ENCODE results near the gene OSGIN1.

The OSGIN1 gene

DNA sequence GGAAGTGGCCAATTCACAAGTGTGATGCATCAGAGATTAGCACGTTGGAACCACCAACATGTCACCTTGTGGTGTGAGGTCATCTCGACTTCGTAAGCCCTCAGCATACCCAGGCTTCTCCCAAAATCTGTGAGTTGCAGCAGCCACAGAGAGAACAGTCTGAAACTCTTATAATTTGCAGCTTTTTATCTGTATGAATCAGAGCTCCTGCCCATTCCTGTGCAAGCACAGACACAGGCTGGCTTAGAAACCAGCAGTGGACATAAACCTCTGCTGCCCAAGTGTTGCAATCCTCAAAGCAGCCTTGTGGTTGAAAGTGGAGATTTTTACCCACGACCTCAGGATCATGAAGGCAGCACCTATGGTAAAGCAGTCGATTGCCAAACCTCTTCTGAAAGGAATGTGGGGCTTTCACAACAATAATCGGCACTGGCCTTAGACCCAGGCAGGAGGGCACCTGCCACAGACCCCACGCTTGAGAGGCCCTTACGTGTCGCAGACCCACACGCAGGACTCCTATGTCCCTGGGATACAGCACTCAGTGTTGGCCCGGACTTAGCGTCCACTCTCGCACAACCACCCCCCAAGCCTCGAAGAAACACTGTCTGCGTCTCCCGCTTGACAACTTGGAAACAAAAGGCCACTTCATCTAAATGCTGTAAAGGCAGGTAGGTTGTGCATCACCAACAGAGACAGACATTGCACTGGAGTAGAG lies 24.5 kb upstream of the OSGIN1 start:
- Histone ChIP-seq H3K27me3 (ENCODE audit: low read depth, low read length) (0 out of 2 replicates have a peak, but pooled peaks cover 3% of the 10 kb centered on the region), H3K9ac (ENCODE audit: low read length) (no peak overlapping the region), H3K4me2 (ENCODE audit: low read length) (no peak overlapping the region), H3K4me1 (ENCODE audit: low read length) (no peaks in the 10 kb centered on the region), H3K36me3 (replicated peaks; ENCODE audit: low read depth, low read length) (no peaks in the 10 kb centered on the region), H2AFZ (ENCODE audit: low read depth, low read length) (no peak overlapping the region), H3K79me2 (ENCODE audit: low read length) (no peaks in the 10 kb centered on the region), H4K20me1 (ENCODE audit: insufficient read depth, low read length) (no peaks in the 10 kb centered on the region), H3K9me3 (ENCODE audit: insufficient read depth, low read length) (no peaks in the 10 kb centered on the region), H3K27ac (ENCODE audit: low read length) (no peak overlapping the region), H3K4me3 (ENCODE audit: low read length) (no peak overlapping the region)
- TF ChIP-seq, protein P1, sequence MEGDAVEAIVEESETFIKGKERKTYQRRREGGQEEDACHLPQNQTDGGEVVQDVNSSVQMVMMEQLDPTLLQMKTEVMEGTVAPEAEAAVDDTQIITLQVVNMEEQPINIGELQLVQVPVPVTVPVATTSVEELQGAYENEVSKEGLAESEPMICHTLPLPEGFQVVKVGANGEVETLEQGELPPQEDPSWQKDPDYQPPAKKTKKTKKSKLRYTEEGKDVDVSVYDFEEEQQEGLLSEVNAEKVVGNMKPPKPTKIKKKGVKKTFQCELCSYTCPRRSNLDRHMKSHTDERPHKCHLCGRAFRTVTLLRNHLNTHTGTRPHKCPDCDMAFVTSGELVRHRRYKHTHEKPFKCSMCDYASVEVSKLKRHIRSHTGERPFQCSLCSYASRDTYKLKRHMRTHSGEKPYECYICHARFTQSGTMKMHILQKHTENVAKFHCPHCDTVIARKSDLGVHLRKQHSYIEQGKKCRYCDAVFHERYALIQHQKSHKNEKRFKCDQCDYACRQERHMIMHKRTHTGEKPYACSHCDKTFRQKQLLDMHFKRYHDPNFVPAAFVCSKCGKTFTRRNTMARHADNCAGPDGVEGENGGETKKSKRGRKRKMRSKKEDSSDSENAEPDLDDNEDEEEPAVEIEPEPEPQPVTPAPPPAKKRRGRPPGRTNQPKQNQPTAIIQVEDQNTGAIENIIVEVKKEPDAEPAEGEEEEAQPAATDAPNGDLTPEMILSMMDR (IDR thresholded peaks at IDR 0.05; ENCODE audit: low read depth, low read length), result no peak
- no peak for TF ChIP-seq EZH2phosphoT487 (IDR thresholded peaks at IDR 0.05; ENCODE audit: low read depth)

DNA sequence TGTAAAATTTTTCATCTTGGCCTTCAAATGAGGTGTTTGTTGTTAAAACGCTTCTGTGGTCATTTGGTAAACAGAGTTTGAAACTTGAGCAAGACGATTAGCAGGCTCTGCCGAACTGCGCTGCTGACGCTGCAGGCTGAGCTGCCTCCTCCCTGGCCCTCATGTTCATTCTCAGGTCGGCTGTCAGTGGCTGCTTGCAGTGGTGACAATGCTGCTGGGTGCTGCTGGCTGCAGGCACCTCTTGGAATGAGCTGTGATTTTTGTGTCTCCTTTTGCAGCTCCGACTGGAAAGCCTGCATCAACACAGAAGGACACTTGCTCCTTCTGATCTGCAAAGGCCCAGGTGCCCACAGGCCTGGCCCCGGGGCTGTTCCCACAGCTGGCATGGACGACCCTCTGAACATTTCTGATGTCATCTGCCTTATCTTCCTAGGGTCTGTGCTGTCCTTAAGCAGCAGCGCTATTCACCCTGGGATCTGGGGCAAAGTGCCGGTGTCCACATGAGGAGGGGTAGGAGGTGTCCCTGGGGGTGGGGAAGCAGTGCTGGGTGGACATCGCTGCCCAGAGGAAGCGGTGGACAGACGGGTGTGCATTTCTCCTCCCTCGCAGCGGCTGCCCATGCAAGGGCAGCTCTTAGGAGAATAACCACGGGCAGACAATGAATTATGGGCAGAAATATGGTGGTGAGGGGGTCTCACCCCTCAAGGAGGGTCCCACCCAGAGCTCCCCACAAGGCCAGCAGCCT lies 23.1 kb upstream of the OSGIN1 start:
- H3K4me1 ChIP-seq (ENCODE audit: low read length), result no peaks in the 10 kb centered on the region
- H3K79me2 ChIP-seq (ENCODE audit: low read length), result no peaks in the 10 kb centered on the region
- H3K4me3 ChIP-seq (ENCODE audit: low read length), result no peak overlapping the region
- no peak overlapping the region for H3K4me2 ChIP-seq (ENCODE audit: low read length)
- H2AFZ ChIP-seq (ENCODE audit: low read depth, low read length), result no peak overlapping the region
- no peak overlapping the region for H3K9ac ChIP-seq (ENCODE audit: low read length)
- H4K20me1 ChIP-seq (ENCODE audit: insufficient read depth, low read length), result no peaks in the 10 kb centered on the region
- H3K27ac ChIP-seq (ENCODE audit: low read length), result no peak overlapping the region
- H3K27me3 ChIP-seq (ENCODE audit: low read depth, low read length), result 0 out of 2 replicates have a peak, but pooled peaks cover 3% of the 10 kb centered on the region
- H3K9me3 ChIP-seq (ENCODE audit: insufficient read depth, low read length), result no peaks in the 10 kb centered on the region
- no peaks in the 10 kb centered on the region for H3K36me3 ChIP-seq (replicated peaks; ENCODE audit: low read depth, low read length)
- TF ChIP-seq, protein P1 (IDR thresholded peaks at IDR 0.05; ENCODE audit: low read depth, low read length), result no peak
- TF ChIP-seq EZH2phosphoT487 (IDR thresholded peaks at IDR 0.05; ENCODE audit: low read depth), result no peak

DNA sequence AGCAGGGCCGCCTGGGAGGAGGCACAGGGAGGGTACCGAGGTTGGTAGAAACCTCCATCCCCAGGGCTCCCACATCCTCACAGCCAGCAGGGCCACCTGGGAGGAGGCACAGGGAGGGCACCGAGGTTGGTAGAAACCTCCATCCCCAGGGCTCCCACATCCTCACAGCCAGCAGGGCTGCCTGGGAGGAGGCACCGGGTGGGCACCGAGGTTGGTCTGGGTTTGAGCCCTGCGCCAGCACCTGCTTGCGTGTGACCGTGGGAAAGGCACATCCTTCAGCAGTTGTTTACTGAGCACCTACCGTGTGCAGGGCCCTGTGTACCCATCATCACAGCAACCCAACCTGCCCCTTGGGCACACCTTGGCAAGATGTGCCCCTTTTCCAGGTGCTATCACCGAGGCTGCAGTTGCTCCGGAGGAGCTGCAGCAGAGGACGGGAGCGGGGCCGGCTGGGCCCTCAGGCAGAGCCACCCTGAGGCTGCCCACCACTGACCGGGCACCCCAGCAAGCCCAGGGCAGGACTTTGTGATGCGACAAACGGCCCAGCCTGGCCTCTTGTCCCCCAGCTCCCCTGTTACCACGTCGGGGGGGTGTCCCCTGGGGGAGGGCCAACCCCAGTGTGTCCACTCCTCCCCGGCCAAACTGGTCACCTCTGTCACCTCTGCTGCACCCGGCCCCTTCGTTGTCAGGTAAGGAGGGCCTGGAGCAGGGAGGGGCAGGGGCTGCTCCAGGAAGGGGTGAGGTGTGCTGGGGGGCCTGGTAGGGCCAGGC lies 22.1 kb upstream of the OSGIN1 start:
- Histone ChIP-seq H3K4me1 (ENCODE audit: low read length) (no peaks in the 10 kb centered on the region), H3K4me3 (ENCODE audit: low read length) (no peak overlapping the region), H3K27me3 (ENCODE audit: low read depth, low read length) (0 out of 2 replicates have a peak, but pooled peaks cover 3% of the 10 kb centered on the region), H3K9ac (ENCODE audit: low read length) (no peak overlapping the region), H3K27ac (ENCODE audit: low read length) (no peak overlapping the region), H3K4me2 (ENCODE audit: low read length) (no peak overlapping the region), H2AFZ (ENCODE audit: low read depth, low read length) (no peak overlapping the region), H3K79me2 (ENCODE audit: low read length) (no peaks in the 10 kb centered on the region), H3K9me3 (ENCODE audit: insufficient read depth, low read length) (no peaks in the 10 kb centered on the region), H4K20me1 (ENCODE audit: insufficient read depth, low read length) (no peaks in the 10 kb centered on the region), H3K36me3 (replicated peaks; ENCODE audit: low read depth, low read length) (no peaks in the 10 kb centered on the region)
- no peak for TF ChIP-seq EZH2phosphoT487 (IDR thresholded peaks at IDR 0.05; ENCODE audit: low read depth)
- TF ChIP-seq, protein P1 (IDR thresholded peaks at IDR 0.05; ENCODE audit: low read depth, low read length), result no peak

DNA sequence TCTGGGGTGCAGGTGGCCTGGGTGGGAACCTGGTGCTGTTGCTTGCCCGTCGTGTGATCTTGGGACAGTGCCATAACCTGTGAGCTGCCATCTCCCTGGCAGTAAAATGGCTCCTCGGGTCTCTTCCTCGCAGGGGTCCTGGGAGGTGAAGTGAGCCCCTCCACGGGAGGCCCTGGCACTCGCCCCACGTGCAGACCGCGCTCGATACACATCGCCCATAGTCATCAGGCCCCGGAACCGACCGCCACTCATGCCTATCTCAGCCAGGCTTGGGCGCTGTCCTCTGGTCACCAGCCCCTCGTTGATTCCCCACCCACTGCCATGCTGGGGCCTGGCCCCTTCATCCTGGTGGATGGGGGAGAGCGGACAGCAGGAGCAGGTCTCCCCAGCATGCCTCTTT lies 21.5 kb upstream of the OSGIN1 start:
- 0 out of 2 replicates have a peak, but pooled peaks cover 3% of the 10 kb centered on the region for H3K27me3 ChIP-seq (ENCODE audit: low read depth, low read length)
- H3K27ac ChIP-seq (ENCODE audit: low read length), result no peak overlapping the region
- no peaks in the 10 kb centered on the region for H3K36me3 ChIP-seq (replicated peaks; ENCODE audit: low read depth, low read length)
- H2AFZ ChIP-seq (ENCODE audit: low read depth, low read length), result no peak overlapping the region
- no peaks in the 10 kb centered on the region for H3K79me2 ChIP-seq (ENCODE audit: low read length)
- no peak overlapping the region for H3K4me3 ChIP-seq (ENCODE audit: low read length)
- H3K4me2 ChIP-seq (ENCODE audit: low read length), result no peak overlapping the region
- H3K9me3 ChIP-seq (ENCODE audit: insufficient read depth, low read length), result no peaks in the 10 kb centered on the region
- no peaks in the 10 kb centered on the region for H4K20me1 ChIP-seq (ENCODE audit: insufficient read depth, low read length)
- H3K9ac ChIP-seq (ENCODE audit: low read length), result no peak overlapping the region
- TF ChIP-seq, protein P1 (IDR thresholded peaks at IDR 0.05; ENCODE audit: low read depth, low read length), result no peak
- TF ChIP-seq EZH2phosphoT487 (IDR thresholded peaks at IDR 0.05; ENCODE audit: low read depth), result no peak
- no peaks in the 10 kb centered on the region for H3K4me1 ChIP-seq (ENCODE audit: low read length)
